AG04449 (cell line): ENCODE measurements around the gene NCAPD3.

Source experiments
- CTCF ChIA-PET: fragments of 350-600 bp; formaldehyde crosslinking; extraction: SDS; loops from one replicate; lab custom pipeline; 2021; ENCODE audit warnings: antibody characterized with exemption; lab: Yijun Ruan, JAX
- POLR2A ChIA-PET: fragments of 400-600, 350-600 bp; formaldehyde crosslinking; extraction: SDS; loops from one replicate; lab custom pipeline; 2020; ENCODE audit warnings: antibody characterized with exemption, inconsistent platforms; lab: Yijun Ruan, JAX
- DNase-seq: peaks from one replicate; pipeline ENCODE4 v3.0.0-alpha.2; 2010; ENCODE audit warnings: low read depth, low spot score
- H3K4me3 ChIP-seq: 2 replicates; pipeline ENCODE4 v1.5.1; 2011; ENCODE audit warnings: low read depth, mild to moderate bottlenecking, control low read depth, low read length
- TF ChIP-seq, protein P1 (sequence below): IDR thresholded peaks from one replicate; pipeline ENCODE4 v1.5.1; 2011; ENCODE audit warnings: mild to moderate bottlenecking, moderate library complexity, low read length, control low read depth, inconsistent platforms; ENCODE audit not compliant: insufficient read depth; ENCODE audit errors: missing control alignments

NCAPD3 gene

GRCh38 chr11:134170919-134171281 is 52.9 kb downstream of the NCAPD3 start:
- CTCF ChIA-PET, result interaction anchor here (0.8 to 1.9 kb wide), 2 partner anchors 10 to 119 kb away, joined by 3 to 4 read pairs; no protein-coding TSS in a partner anchor
- TF ChIP-seq, protein P1, sequence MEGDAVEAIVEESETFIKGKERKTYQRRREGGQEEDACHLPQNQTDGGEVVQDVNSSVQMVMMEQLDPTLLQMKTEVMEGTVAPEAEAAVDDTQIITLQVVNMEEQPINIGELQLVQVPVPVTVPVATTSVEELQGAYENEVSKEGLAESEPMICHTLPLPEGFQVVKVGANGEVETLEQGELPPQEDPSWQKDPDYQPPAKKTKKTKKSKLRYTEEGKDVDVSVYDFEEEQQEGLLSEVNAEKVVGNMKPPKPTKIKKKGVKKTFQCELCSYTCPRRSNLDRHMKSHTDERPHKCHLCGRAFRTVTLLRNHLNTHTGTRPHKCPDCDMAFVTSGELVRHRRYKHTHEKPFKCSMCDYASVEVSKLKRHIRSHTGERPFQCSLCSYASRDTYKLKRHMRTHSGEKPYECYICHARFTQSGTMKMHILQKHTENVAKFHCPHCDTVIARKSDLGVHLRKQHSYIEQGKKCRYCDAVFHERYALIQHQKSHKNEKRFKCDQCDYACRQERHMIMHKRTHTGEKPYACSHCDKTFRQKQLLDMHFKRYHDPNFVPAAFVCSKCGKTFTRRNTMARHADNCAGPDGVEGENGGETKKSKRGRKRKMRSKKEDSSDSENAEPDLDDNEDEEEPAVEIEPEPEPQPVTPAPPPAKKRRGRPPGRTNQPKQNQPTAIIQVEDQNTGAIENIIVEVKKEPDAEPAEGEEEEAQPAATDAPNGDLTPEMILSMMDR, result no peak
- DNase-seq, result no peak
- POLR2A ChIA-PET, result no interaction called here
- H3K4me3 ChIP-seq, result no peak overlapping the region

GRCh38 chr11:134170177-134170918 is 53.4 kb downstream of the NCAPD3 start:
- CTCF ChIA-PET, result interaction anchor here (0.8 to 1.9 kb wide), 2 partner anchors 9 to 119 kb away, joined by 3 to 4 read pairs; no protein-coding TSS in a partner anchor
- no peak for DNase-seq
- POLR2A ChIA-PET, result no interaction called here
- H3K4me3 ChIP-seq, result no peak overlapping the region
- TF ChIP-seq, protein P1, result no peak

GRCh38 chr11:134164490-134165370 is 59.0 kb downstream of the NCAPD3 start:
- no peak overlapping the region for H3K4me3 ChIP-seq
- TF ChIP-seq, protein P1, result no peak
- ChIA-PET POLR2A (no interaction called here), CTCF (interaction anchor here (0.9 to 1.1 kb wide), 2 partner anchors 10 to 43 kb away, joined by 3 read pairs; no protein-coding TSS in a partner anchor)
- no peak for DNase-seq

- ChIA-PET CTCF (no interaction called here), POLR2A (no interaction called here)
- DNase-seq, result no peak
- TF ChIP-seq, protein P1, result no peak
- H3K4me3 ChIP-seq, result no peak overlapping the region
Measured at GRCh38 chr11:134159652-134160051, 64.1 kb downstream of the NCAPD3 start.

- POLR2A ChIA-PET, result no interaction called here
Measured at GRCh38 chr11:134158023-134158422, 65.7 kb downstream of the NCAPD3 start.

More at GRCh38 chr11:134158023-134158422, 65.7 kb downstream of the NCAPD3 start:
- CTCF ChIA-PET, result no interaction called here
- no peak overlapping the region for H3K4me3 ChIP-seq
- no peak for DNase-seq
- TF ChIP-seq, protein P1, result no peak
